Endothelial cell of umbilical vein (primary cell): ENCODE data around the gene CRACR2A. TPM values are rescaled to one million over a fixed set of nuclear protein-coding genes. Genes with fewer than 3 reads are reported as not detected.

ENCODE experiments used
- BruUV-seq: library from RNA; stranded (reverse); fragments of 400-500 nt; replicated peaks from 2 replicates; lab custom pipeline; 2021; lab: Mats Ljungman, UMichigan
- CTCF ChIA-PET: fragments of 300-600, 350-600 bp; sonication (Branson Sonifier 250); formaldehyde crosslinking; loops from one replicate; lab custom pipeline; 2021; ENCODE audit warnings: antibody characterized with exemption, inconsistent platforms; lab: Charles Lee
- POLR2A ChIA-PET: fragments of 300-600, 350-600 bp; sonication (Branson Sonifier 250); formaldehyde crosslinking; loops from one replicate; lab custom pipeline; 2021; ENCODE audit warnings: antibody characterized with exemption, inconsistent platforms; lab: Charles Lee
- DNase-seq: peaks from one replicate; pipeline ENCODE4 v3.0.0-alpha.2; 2011; ENCODE audit warnings: low read depth, low spot score
- FAIRE-seq: peaks from 2 replicates; lab custom pipeline; 2011; peaks lifted over from hg19 to GRCh38; lab: Jason Lieb, UNC
- H2AFZ ChIP-seq: 2 replicates; pipeline ENCODE4 v1.6.0; 2012; ENCODE audit warnings: low read depth, low read length, control low read depth, inconsistent platforms
- H3K27ac ChIP-seq: 2 replicates; pipeline ENCODE4 v1.5.1; 2011; ENCODE audit warnings: low read depth, mild to moderate bottlenecking, control low read depth, low read length, moderate library complexity; ENCODE audit not compliant: insufficient read depth
- H3K27me3 ChIP-seq, 2 experiments: 2 replicates each; pipeline versions ENCODE4 v1.6.0 to v1.6.1; 2011; ENCODE audit warnings: low read length in 2 of 2, mixed read lengths in 1 of 2; ENCODE audit not compliant: control insufficient read depth in 2 of 2, insufficient read depth in 2 of 2
- H3K36me3 ChIP-seq, 2 experiments: 2 replicates in 1 of 2; 3 replicates in 1 of 2; pipeline ENCODE4 v1.5.1; 2011; ENCODE audit warnings: low read length in 2 of 2, mild to moderate bottlenecking in 1 of 2, moderate library complexity in 1 of 2; ENCODE audit not compliant: control insufficient read depth in 2 of 2, insufficient read depth in 2 of 2; ENCODE audit errors: extremely low read depth in 1 of 2
- H3K4me1 ChIP-seq: 3 replicates; pipeline ENCODE4 v1.5.1; 2011; ENCODE audit warnings: mild to moderate bottlenecking, low read length; ENCODE audit not compliant: control insufficient read depth, insufficient read depth; ENCODE audit errors: extremely low read depth
- H3K4me2 ChIP-seq: 2 replicates; pipeline ENCODE4 v1.6.1; 2011; ENCODE audit warnings: low read length, control low read depth, mixed read lengths; ENCODE audit not compliant: insufficient read depth
- H3K4me3 ChIP-seq, 3 experiments: fragments of 200-600 bp in 1 of 3; sonication (generic), shearing (Covaris generic) in 1 of 3; replicated peaks in 1 of 3; 2 replicates each; pipeline ENCODE4 v1.5.1; 2011 to 2016; ENCODE audit warnings: control low read depth in 3 of 3, low read length in 3 of 3, mild to moderate bottlenecking in 2 of 3, inconsistent platforms in 1 of 3, low read depth in 1 of 3, moderate library complexity in 1 of 3; ENCODE audit not compliant: insufficient read depth in 1 of 3
- H3K79me2 ChIP-seq: 2 replicates; pipeline ENCODE4 v1.6.0; 2012; ENCODE audit warnings: low read length, inconsistent platforms; ENCODE audit not compliant: control insufficient read depth, insufficient read depth
- H3K9ac ChIP-seq: replicated peaks from 2 replicates; pipeline ENCODE3; 2011; ENCODE audit warnings: low read length, control low read depth; ENCODE audit not compliant: insufficient read depth; ENCODE audit errors: extremely low read depth
- H3K9me1 ChIP-seq: replicated peaks from 3 replicates; pipeline ENCODE4 v1.6.0; 2011; ENCODE audit warnings: mild to moderate bottlenecking, low read length; ENCODE audit not compliant: control insufficient read depth, insufficient read depth; ENCODE audit errors: extremely low read depth
- H3K9me3 ChIP-seq: replicated peaks from 2 replicates; pipeline ENCODE4 v1.5.1; 2012; ENCODE audit warnings: low read length, inconsistent platforms; ENCODE audit not compliant: control insufficient read depth, insufficient read depth
- H4K20me1 ChIP-seq: replicated peaks from 2 replicates; pipeline ENCODE3; 2011; ENCODE audit warnings: mild to moderate bottlenecking, low read length; ENCODE audit not compliant: control insufficient read depth, insufficient read depth; ENCODE audit errors: extremely low read depth
- CTCF ChIP-seq, 2 donors: IDR thresholded peaks; 1 replicate in 1 of 2; 2 replicates in 1 of 2; pipeline ENCODE4 v1.5.1; 2011; ENCODE audit warnings: low read length in 2 of 2, mild to moderate bottlenecking in 2 of 2, moderate library complexity in 2 of 2, control low read depth in 1 of 2, inconsistent platforms in 1 of 2, low read depth in 1 of 2; ENCODE audit not compliant: insufficient read depth in 1 of 2; ENCODE audit errors: extremely low read depth in 1 of 2
- EZH2 ChIP-seq: IDR thresholded peaks from 2 replicates; pipeline ENCODE4 v1.6.1; 2012; ENCODE audit warnings: borderline replicate concordance, low read depth, mild to moderate bottlenecking, moderate library complexity, low read length, inconsistent platforms; ENCODE audit not compliant: severe bottlenecking
- FOS ChIP-seq: IDR thresholded peaks from 2 replicates; pipeline ENCODE4 v1.6.1; 2011; ENCODE audit warnings: mild to moderate bottlenecking, low read length, moderate library complexity, borderline replicate concordance; ENCODE audit not compliant: insufficient read depth
- GATA2 ChIP-seq: IDR thresholded peaks from 2 replicates; pipeline ENCODE4 v1.7.0; 2011; ENCODE audit warnings: low read depth, mild to moderate bottlenecking, moderate library complexity, mixed read lengths, low read length; ENCODE audit not compliant: insufficient read length, insufficient read depth
- JUN ChIP-seq: IDR thresholded peaks from 2 replicates; pipeline ENCODE4 v1.6.1; 2011; ENCODE audit warnings: borderline replicate concordance, low read depth; ENCODE audit not compliant: insufficient read length, insufficient read depth
- MAX ChIP-seq: IDR thresholded peaks from 2 replicates; pipeline ENCODE4 v1.6.1; 2011; ENCODE audit not compliant: insufficient read depth, insufficient read length
- MYC ChIP-seq: IDR thresholded peaks from one replicate; pipeline ENCODE4 v1.6.1; 2011; ENCODE audit warnings: mild to moderate bottlenecking, low read depth, low read length
- POLR2A ChIP-seq: IDR thresholded peaks from 2 replicates; pipeline ENCODE4 v1.6.1; 2012; ENCODE audit warnings: low read depth, mild to moderate bottlenecking, control low read depth, low read length
- POLR2AphosphoS5 ChIP-seq: IDR thresholded peaks from 2 replicates; pipeline ENCODE4 v1.6.1; 2012; ENCODE audit warnings: low read depth, mild to moderate bottlenecking, control low read depth, low read length, moderate library complexity; ENCODE audit not compliant: insufficient read depth
- dilution Hi-C: fragments of 300-500 bp; cut with MboI; formaldehyde crosslinking; loops from one replicate; pipeline ENCODE4 v1.15.0; 2019; ENCODE audit warnings: low sequenced_read_pairs; ENCODE audit not compliant: extremely low pct_ligation_motif_present
- intact Hi-C: fragments of 100-400 bp; cut with micrococcal nuclease; formaldehyde crosslinking; loops from one replicate; pipeline ENCODE4 v1.10.0; 2022
- polyA plus RNA-seq, 4 experiments: library from polyadenylated mRNA; depleted of rRNA in 3 of 4; stranded (reverse) in 3 of 4; unstranded in 1 of 4; fragments of >200 nt; gene quantifications; 2 replicates each; pipeline versions ENCODE4 v1.2.1 to v1.2.3, GENCODE V29; 2011 to 2012; ENCODE audit warnings: missing spikeins in 1 of 4
- total RNA-seq: library from RNA; stranded (reverse); gene quantifications from 2 replicates; pipeline ENCODE4 v1.2.3, GENCODE V29; 2021

CRACR2A gene
- total and polyA plus RNA-seq, 2 donors (not counting 3 experiments of a cell fraction or from before 2014, with no cell fraction given): 4.4 to 15.9 TPM

GRCh38 chr12:3743803-3744202, 9.1 kb downstream of the CRACR2A start:
- dilution Hi-C loops (no loop called here), intact Hi-C loops (no loop called here)
- Histone ChIP-seq H3K4me2 (no peak overlapping the region), H4K20me1 (no peaks in the 10 kb centered on the region), H3K9ac (no peak overlapping the region), H3K27me3 (no peaks in the 10 kb centered on the region), H2AFZ (no peak overlapping the region), H3K9me3 (no peaks in the 10 kb centered on the region), H3K4me1 (no peaks in the 10 kb centered on the region), H3K4me3 (no peak overlapping the region), H3K9me1 (no peaks in the 10 kb centered on the region), H3K79me2 (no peaks in the 10 kb centered on the region), H3K36me3 (no peaks in the 10 kb centered on the region), H3K27ac (no peak overlapping the region)
- ChIA-PET POLR2A (no interaction called here), CTCF (interaction anchor here (1.0 to 1.3 kb wide), 2 partner anchors 60 to 443 kb away, joined by 5 read pairs; no protein-coding TSS in a partner anchor)
- no TSS peak for BruUV-seq
- TF ChIP-seq JUN (no peak), MYC (no peak), POLR2A (no peak), POLR2AphosphoS5 (no peak), EZH2 (no peak), CTCF (IDR thresholded peaks at IDR 0.05; ENCODE audit: extremely low read depth in 1 of 2, insufficient read depth in 1 of 2, low read depth in 1 of 2, low read length in 2 of 2) (no peak), FOS (no peak), MAX (no peak), GATA2 (no peak)
- DNase-seq: no peak
- FAIRE-seq: no peak
